Stomach (tissue), 9 donors: ENCODE measurements around the gene WNK2. TPM values are rescaled to one million over a fixed set of nuclear protein-coding genes. Genes with fewer than 3 reads are reported as not detected.

Experiments
- DNase-seq, 2 donors: peaks; one replicate each; pipeline versions ENCODE4 v3.0.0 to v3.0.0-alpha.2; 2013 to 2019
- H3K27ac ChIP-seq, 5 donors: fragments of 200-600 bp in 4 of 5; sonication (generic) in 4 of 5; one replicate each; pipeline ENCODE4 v1.5.1; 2013 to 2019; ENCODE audit warnings: mild to moderate bottlenecking in 1 of 5, moderate library complexity in 1 of 5
- H3K27me3 ChIP-seq, 3 donors: fragments of 200-600 bp; sonication (generic); one replicate each; pipeline ENCODE4 v1.5.1; 2017 to 2019; ENCODE audit warnings: mixed run types in 1 of 3
- H3K36me3 ChIP-seq, 4 donors: fragments of 200-600 bp; sonication (generic); 1 replicate in 3 of 4; 2 replicates in 1 of 4; pipeline ENCODE4 v1.5.1; 2016 to 2019
- H3K4me1 ChIP-seq, 4 donors: fragments of 200-600 bp; sonication (generic); one replicate each; pipeline ENCODE4 v1.5.1; 2016 to 2019
- H3K4me3 ChIP-seq, 4 donors: fragments of 200-600 bp; sonication (generic) in 3 of 4; one replicate each; pipeline ENCODE4 v1.5.1; 2016 to 2019; ENCODE audit warnings: mild to moderate bottlenecking in 1 of 4
- H3K9me3 ChIP-seq, 4 donors: fragments of 200-600 bp; sonication (generic); one replicate each; pipeline ENCODE4 v1.5.1; 2016 to 2019
- EP300 ChIP-seq: sonication (generic); formaldehyde crosslinking; IDR thresholded peaks from one replicate; pipeline ENCODE4 v1.6.1; 2017; ENCODE audit warnings: antibody characterized with exemption
- POLR2A ChIP-seq, 4 donors: fragments of 450-650 bp; IDR thresholded peaks; one replicate each; pipeline ENCODE4 v1.6.1; 2016; ENCODE audit warnings: antibody characterized with exemption in 4 of 4, control low read depth in 2 of 4, mild to moderate bottlenecking in 1 of 4, moderate library complexity in 1 of 4
- POLR2AphosphoS5 ChIP-seq, 3 donors: sonication (generic); formaldehyde crosslinking; IDR thresholded peaks; one replicate each; pipeline ENCODE4 v1.6.1; 2016; ENCODE audit warnings: antibody characterized with exemption in 3 of 3
- WGBS, 5 donors: extraction: QIAGEN DNeasy Blood & Tissue Kit in 3 of 5; methylation state at CpG; one replicate each; pipeline versions ENCODE4 v1.1.5 to v1.1.7; 2013 to 2018; 5-methylcytosine and 5-hydroxymethylcytosine counted together
- intact Hi-C: fragments of 100-400 bp; cut with DNase I; formaldehyde crosslinking; loops from one replicate; pipeline ENCODE4 v1.15.1; 2023; ENCODE audit warnings: low total_unique reads
- polyA plus RNA-seq, 3 donors: library from polyadenylated mRNA; stranded (reverse); fragments of 200-250 nt; gene quantifications; one replicate each; pipeline ENCODE4 v1.2.3, GENCODE V29; 2013
- total RNA-seq, 5 donors: library from RNA; depleted of rRNA; stranded (reverse); fragments of >200 nt; gene quantifications; one replicate each; pipeline versions ENCODE4 v1.1.0 to v1.2.3, GENCODE V29; 2014 to 2016
- TF ChIP-seq, protein P1 (sequence below), 7 experiments: fragments of 450-650 bp in 4 of 7; fragments of 200-600 bp in 3 of 7; sonication (generic) in 3 of 7; IDR thresholded peaks; one replicate each; pipeline ENCODE4 v1.5.1; 2016 to 2019; ENCODE audit warnings: antibody characterized with exemption in 7 of 7, control low read depth in 2 of 7, mild to moderate bottlenecking in 1 of 7
- donor health status: healthy with polysubstance abuse.
- donor health status: Bipolar disorder and iron deficiency.
- donor health status: healthy.

The WNK2 gene
- total and polyA plus RNA-seq, 8 donors, result 1.2 to 700 (median 15.9) TPM

DNA sequence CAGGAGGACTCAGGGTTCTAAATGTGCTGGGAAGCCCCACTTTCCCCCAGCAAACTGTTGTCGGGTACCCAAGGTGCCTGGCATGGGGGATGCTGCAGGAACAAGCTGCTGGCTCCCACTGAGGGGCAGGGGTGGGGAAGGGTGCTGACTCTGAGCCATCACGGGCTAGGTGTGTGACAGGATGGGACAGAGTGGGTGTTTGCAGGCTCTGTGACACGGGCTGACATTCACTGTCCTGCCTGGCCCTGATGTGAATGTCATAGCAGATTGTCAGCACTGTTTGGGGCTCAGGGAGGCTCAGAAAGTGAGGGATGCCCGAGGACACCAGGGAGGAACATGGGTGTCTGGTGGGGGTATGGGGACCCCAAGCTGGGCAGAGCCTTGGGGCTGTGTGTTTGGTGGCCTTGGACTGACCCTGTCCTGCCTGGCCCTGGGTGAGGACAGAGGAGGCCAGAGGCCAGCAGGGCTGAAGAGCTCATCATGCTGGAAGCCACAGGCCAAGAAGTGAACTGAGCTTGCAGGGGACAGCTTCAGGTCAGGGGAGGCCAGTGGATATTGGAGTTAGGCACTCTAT, 20.6 kb downstream of the WNK2 start:
- no peak for DNase-seq
- no peaks in the 10 kb centered on the region for H3K27me3 ChIP-seq
- H3K27ac ChIP-seq, result peak overlapping the region in 3 of 5 donors; percentile 13 to 80 (median 23)
- no peak overlapping the region for H3K4me3 ChIP-seq
- H3K9me3 ChIP-seq, result no peaks in the 10 kb centered on the region
- WGBS, 5 donors, result 70 to 93% (median 76%) methylated on average over 3 to 4 of the region's 4 CpGs
- peaks cover 49 to 83% (median 65%) of the 10 kb centered on the region in 4 donors for H3K4me1 ChIP-seq
- TF ChIP-seq, protein P1, sequence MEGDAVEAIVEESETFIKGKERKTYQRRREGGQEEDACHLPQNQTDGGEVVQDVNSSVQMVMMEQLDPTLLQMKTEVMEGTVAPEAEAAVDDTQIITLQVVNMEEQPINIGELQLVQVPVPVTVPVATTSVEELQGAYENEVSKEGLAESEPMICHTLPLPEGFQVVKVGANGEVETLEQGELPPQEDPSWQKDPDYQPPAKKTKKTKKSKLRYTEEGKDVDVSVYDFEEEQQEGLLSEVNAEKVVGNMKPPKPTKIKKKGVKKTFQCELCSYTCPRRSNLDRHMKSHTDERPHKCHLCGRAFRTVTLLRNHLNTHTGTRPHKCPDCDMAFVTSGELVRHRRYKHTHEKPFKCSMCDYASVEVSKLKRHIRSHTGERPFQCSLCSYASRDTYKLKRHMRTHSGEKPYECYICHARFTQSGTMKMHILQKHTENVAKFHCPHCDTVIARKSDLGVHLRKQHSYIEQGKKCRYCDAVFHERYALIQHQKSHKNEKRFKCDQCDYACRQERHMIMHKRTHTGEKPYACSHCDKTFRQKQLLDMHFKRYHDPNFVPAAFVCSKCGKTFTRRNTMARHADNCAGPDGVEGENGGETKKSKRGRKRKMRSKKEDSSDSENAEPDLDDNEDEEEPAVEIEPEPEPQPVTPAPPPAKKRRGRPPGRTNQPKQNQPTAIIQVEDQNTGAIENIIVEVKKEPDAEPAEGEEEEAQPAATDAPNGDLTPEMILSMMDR (IDR thresholded peaks at IDR 0.05), result no peak
- TF ChIP-seq POLR2AphosphoS5 (IDR thresholded peaks at IDR 0.05), result no peak
- no peak for TF ChIP-seq POLR2A (IDR thresholded peaks at IDR 0.05)
- TF ChIP-seq EP300, result no peak
- H3K36me3 ChIP-seq, result no peaks in the 10 kb centered on the region
- intact Hi-C loops, result no loop called here

DNA sequence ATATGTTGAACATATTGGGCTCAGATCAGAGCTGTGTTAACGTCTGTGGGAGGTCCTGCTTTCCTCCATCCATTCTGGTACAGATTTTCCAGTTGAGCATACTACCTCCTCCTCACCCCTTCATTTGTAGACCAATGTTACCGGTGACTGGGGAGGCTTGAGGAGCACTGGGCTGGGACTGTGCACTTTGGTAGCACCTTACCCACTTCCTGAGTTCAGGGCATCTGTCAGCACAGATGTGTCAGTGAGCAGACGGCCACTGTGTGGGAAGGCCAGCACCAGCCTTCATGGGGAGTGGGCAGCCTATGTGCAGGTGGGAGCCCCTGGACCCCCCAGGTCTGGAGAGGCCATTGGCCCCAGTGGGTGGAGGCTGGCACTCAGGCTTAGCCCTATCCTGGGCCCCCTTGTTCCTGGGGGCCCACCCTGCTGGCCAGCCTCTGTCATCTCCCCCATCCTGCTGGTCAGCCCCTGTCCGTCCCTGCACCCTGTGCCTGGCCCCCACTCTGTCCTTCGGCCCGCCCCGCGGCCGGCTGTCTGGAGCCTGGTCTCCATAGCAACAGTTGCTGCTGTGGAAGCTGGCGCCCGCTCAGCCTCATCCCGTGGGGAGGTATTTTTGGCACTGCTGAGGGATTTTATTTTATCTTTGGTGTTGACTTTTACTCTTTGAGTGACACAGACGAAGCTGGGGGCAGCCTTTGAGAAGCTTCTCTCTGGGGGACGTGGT, 21.3 kb downstream of the WNK2 start:
- Histone ChIP-seq H3K4me3 (no peak overlapping the region), H3K27ac (peak overlapping the region in 3 of 5 donors; percentile 13 to 80 (median 23)), H3K27me3 (no peaks in the 10 kb centered on the region), H3K9me3 (no peaks in the 10 kb centered on the region), H3K4me1 (peaks cover 49 to 83% (median 65%) of the 10 kb centered on the region in 4 donors), H3K36me3 (no peaks in the 10 kb centered on the region)
- intact Hi-C loops, result no loop called here
- TF ChIP-seq POLR2A (IDR thresholded peaks at IDR 0.05) (no peak), POLR2AphosphoS5 (IDR thresholded peaks at IDR 0.05) (no peak), EP300 (no peak)
- TF ChIP-seq, protein P1 (IDR thresholded peaks at IDR 0.05), result no peak
- WGBS, 5 donors, result 17 to 35% (median 27%) methylated on average over 14 of the region's 14 CpGs
- DNase-seq, result peak; percentile 43 to 90

DNA sequence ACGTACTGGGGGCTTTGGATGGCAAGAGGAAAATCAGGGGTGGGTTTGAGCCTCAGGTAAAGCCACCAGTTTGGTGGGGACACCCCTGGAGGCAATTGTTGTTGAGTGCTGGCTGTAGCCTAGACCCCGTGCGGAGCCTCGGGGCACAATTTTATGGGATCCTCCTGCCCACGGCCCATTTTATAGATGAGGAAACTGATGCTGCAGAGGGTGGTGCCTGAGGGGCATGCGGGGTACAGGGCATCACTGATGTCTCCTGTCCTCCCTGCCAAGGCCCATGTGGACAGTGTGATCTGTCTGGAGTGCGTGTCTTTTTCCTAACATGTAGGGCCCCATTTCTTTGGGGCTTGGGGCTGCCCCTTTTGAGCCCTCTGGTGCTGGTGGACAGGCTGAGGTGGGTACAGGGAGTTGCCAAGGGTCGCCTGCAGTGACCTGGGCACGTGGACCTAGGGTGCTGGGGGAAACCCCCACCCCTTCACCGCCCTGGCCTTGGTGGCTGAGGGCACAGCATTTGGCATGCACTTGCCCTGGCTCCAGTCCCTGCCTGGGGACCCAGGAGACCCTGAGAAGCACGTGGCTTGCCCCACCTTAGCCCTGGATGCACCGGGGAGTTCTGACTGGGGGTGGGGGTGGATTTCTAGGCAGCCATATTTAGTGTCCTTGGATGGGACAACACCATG, 22.1 kb downstream of the WNK2 start:
- Histone ChIP-seq H3K36me3 (no peaks in the 10 kb centered on the region), H3K9me3 (no peaks in the 10 kb centered on the region), H3K27me3 (no peaks in the 10 kb centered on the region), H3K4me3 (no peak overlapping the region), H3K4me1 (peaks cover 47 to 78% (median 63%) of the 10 kb centered on the region in 4 donors), H3K27ac (peak overlapping the region in 3 of 5 donors; percentile 10 to 80 (median 51))
- TF ChIP-seq, protein P1 (IDR thresholded peaks at IDR 0.05), result no peak
- no peak for TF ChIP-seq POLR2A (IDR thresholded peaks at IDR 0.05)
- TF ChIP-seq EP300, result no peak
- TF ChIP-seq POLR2AphosphoS5 (IDR thresholded peaks at IDR 0.05), result no peak
- intact Hi-C loops, result no loop called here
- WGBS, 5 donors, result 64 to 77% (median 72%) methylated on average over 7 to 12 of the region's 12 CpGs
- no peak for DNase-seq

DNA sequence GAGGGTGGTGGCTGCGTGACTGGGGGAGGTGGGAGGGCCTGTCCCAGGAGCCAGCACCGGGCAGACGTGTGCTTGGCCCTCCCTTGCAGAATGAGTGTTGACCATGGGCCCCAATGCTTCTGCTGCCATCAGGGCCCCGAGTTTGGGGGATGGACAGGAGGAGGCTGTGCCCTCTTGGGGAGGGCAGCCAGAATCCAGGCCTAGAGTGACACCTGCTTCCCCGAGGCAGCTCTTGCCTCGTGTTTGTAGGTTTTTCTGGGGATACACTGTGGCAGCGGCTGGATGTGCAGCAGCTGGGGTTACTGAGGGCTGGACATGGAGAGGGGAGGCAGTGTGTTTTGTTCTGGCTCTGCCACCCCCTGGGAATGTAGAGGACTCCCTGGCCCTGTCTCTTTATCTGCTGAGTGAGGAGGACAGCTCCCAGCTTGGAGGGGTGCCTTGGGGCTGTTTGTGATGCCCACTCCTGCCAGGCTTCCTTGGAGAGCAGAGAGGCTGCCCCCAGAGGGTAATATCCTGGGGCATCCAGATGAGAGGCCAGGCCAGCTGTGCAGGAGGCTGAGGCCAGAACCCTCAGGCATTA, 22.7 kb downstream of the WNK2 start:
- DNase-seq, result no peak
- WGBS, 5 donors, result 45 to 74% (median 71%) methylated on average over 4 to 7 of the region's 7 CpGs

More for the DNA sequence above, 22.7 kb downstream of the WNK2 start:
- Histone ChIP-seq H3K4me3 (no peak overlapping the region), H3K4me1 (peaks cover 41 to 72% (median 57%) of the 10 kb centered on the region in 4 donors), H3K36me3 (no peaks in the 10 kb centered on the region), H3K9me3 (no peaks in the 10 kb centered on the region), H3K27ac (peak overlapping the region in 4 of 5 donors; percentile 10 to 80 (median 32)), H3K27me3 (no peaks in the 10 kb centered on the region)
- intact Hi-C loops, result no loop called here
- TF ChIP-seq, protein P1 (IDR thresholded peaks at IDR 0.05), result no peak
- TF ChIP-seq EP300 (no peak), POLR2A (IDR thresholded peaks at IDR 0.05) (no peak), POLR2AphosphoS5 (IDR thresholded peaks at IDR 0.05) (no peak)
